ENCODE measurements around the gene TMEM271.
"Not testable (repeated sequence)": the region's sequence is repeated elsewhere in the genome, so short reads cannot be mapped to it uniquely, and the experiment has no call there.

The TMEM271 gene

DNA sequence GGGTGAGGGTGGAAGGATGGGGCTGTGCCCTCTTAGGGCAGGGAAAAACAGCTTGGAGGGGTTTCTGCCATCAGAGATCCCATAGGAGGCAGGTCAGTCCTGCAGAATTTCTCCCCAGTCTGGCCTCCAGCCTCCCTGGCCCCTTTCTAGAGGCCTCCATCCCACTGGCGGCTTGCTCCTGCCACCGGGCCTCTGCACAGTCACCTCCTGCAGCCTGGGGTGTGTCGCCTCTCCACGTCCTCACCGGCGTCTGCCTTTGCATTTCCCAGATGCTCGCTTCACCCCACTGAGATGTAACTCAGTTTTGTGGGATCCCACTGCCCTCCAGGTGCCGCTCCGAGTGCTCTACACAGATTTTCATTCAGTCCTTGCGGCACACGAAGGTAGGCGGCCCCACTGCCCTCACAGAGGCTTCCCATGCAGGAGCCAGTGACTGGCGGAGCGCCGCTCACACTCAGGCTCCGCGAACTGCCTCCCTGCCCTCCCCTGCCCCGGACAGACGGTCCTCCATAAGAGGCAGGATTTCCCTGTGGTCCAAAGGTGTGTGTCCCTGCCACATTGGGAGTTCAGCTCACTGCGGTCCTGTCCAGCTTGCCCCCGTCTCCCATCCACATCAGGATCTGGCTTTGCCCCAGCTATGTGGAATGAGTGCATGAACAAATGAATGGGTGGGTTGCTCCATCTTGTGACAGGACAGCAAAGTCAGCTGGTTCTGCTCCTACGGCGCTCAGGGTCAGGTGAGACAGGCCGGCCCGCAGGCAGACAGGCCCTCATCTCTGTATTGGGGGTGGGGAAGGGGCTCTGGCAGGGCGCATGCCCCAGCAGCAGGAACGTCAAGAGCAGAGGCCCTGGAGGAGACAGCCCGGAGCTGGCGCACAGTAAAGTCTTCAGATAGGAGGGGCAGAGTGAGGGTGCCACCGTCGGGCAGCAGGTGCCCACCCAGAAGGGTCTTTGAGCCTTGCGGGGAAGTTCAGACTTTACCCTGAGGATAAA lies 2.7 kb upstream of the TMEM271 start:
- no peak for DNase-seq (ENCODE audit: low spot score)

DNA sequence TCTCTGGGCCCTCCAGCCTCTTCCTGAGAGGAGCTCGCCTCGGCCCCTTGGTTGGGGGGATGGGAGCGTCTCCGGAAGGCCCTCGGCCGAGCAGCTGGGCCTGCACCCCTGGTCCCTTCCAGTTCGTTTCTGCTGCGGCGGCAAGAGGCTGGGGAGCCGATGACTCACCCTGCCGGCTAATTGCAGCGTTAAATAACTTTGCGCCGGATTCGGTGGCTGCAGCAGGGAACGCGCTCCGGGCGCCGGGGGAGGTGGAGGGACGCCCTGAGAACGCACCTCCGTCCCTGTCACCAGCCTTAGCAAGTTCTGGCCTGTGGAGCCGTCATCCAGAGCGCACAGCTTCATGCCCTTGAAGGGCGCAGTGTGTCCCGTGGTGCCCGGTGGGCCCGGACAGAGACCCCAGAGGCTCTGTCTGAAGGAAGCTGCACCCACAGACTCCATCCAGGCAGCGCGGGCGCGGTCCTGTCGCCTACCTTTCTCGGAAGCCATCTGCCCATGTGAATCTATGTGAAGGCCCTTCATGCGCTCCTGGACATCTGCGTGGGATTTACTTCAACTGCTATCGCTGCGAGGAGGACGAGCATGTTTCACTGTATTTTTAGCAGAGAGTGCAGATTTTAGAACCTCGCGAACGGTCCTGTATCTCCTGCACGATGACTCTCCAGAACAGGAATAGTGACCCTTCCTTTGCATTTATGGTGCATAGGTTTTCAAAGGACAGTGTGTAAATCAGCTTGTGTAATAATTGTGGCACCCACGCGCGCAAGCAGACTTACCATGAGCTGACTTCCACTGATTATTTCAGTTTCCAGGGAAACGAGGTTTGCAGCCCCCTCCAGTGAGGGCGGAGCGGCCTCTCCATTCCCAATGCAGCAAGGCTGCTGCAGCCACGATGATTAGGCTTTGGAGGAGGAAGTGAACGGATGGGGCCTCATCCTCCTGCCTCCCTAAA lies 1.7 kb upstream of the TMEM271 start:
- no peak for DNase-seq (ENCODE audit: low spot score)

GRCh38 chr4:576991-577498 lies 950 bp upstream of the TMEM271 start:
- DNase-seq (ENCODE audit: low spot score) = no peak

DNA sequence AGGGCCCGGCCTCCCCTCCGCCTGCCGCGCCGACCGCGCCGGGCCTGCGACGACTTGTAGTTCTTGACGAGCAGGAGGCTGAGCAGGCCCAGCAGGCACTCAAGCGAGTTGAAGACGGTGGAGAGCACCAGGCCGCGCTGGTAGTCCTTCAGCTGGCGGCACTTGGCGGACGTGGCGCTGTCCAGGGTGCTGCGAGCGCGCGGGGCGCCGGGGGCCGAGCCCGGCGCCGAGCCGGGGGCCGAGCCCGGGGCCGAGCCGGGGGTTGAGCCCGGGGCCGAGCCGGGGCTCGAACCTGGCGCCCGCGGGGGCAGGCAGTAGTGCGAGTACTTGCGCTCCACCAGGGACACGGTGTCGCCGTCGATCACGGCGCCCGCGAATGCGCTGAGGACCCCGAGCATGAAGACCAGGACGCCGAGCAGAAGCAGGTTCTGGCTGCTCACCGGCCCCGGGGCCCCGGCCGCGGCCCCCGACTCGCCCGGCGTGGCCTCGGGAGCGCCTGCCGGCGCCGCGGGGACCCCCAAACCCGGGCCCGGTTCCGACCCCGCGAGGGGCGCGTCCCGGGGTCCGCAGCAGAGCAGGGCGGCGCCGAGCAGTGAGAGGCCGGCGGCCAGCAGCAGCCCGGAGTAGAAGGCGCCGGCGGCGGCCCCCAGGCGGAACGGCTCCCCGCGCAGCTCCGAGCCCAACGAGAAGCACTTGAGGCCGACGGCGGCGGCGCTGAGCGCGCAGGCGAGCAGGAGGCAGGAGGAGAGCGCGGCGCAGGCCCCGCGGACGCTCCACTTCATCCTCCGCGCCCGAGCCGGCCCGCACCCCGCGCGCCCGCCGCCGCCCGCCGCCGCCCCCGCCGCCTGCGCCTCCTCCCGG lies 584 bp downstream of the TMEM271 start:
- DNase-seq (ENCODE audit: low spot score) = no peak

- DNase-seq (ENCODE audit: low spot score) = no peak
Measured at GRCh38 chr4:574346-575161, 1.5 kb downstream of the TMEM271 start.

GRCh38 chr4:573122-573892 lies 2.8 kb downstream of the TMEM271 start:
- DNase-seq (ENCODE audit: low spot score) = no peak

DNA sequence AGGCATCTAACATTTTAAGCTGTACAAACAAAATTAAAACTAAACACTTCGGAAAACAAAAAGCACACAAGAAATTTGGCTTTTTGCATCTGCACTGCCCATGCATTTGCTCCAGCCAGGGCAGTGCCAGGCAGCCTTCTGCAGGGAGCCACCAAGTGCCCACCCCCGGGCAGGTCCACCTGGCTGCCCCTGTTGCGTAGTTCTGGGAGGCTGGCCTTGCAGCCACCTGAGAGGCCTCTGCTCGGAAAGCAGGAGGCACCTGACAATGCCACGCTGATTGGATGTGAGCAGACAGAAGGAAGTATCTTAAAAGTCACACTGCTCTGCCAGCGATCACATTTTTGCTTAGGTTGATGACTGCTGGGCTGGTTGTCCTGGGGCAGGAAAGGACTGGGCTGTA lies 3.5 kb downstream of the TMEM271 start:
- DNase-seq (ENCODE audit: low spot score) = no peak

DNA sequence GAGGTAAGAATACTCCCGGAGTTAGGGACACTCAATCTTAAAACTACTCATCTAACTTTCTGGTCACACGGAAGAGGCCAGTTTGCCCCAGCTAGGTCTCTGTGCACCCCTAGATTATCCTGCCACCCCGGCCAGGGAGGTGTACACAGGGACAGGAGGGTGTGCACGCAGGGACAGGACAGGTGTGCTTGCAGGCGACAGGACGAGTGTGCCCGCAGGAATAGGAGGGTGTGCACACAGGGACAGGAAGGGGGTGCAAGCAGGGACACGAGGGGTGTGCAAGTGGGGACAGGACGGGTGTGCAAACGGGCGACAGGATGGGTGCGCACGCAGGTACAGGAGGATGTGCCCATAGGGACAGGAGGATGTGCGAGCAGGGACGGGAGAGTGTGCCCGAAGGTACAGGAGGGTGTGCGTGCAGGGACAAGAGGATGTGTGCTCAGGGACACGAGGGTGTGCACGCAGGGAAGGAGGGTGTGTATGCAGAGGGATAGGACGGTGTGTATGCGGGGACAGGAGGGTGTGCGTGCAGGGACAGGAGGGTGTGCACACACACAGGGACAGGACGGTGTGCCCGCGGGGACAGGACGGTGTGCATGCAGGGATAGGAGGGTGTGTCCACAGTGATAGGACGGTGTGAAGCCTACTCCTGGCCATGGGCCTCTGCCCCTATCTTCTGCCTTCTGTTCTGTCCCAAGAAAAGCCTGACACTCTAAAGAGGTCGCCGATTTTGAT lies 4.1 kb downstream of the TMEM271 start:
- DNase-seq (ENCODE audit: low spot score) = no peak

- no peak for DNase-seq (ENCODE audit: low spot score)
Measured at GRCh38 chr4:570754-571153, 5.3 kb downstream of the TMEM271 start.

- DNase-seq (ENCODE audit: low spot score) = no peak
Measured at GRCh38 chr4:569958-570667, 6.0 kb downstream of the TMEM271 start.

DNA sequence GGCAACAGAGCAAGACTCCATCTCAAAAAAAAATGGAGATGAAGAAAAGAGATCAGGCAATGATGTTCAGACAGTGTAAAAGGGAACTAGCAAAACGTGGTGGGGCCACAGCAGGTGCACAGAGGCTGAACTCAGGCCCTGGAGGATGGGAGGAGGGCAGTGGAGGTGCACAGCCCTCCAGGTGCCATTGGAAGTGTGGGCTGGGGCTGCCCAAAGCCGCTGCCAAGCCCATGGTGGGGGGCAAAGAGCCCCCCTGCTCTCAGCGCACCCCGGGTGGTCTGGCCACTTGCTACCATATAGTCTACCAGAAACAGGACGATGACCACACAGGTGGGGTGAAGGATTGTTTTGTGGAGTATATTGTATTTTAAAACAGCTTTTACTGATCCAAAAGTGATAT lies 7.1 kb downstream of the TMEM271 start:
- no peak for DNase-seq (ENCODE audit: low spot score)

DNA sequence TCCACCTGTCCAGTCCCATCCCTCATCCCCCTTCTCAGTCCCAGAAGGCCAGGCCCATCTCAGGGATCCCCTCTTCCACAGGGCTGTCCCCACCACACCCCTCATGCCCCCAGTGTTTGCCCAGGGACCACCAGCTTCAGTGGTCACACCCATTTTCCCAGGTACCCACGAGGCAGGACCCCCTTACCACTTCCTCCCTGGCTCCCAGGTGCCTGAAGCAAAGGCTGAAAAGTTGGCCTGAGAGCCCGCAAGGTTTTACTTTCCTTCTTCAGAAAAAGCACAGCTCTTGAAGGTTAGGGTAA lies 7.8 kb downstream of the TMEM271 start:
- DNase-seq (ENCODE audit: low spot score) = no peak

DNA sequence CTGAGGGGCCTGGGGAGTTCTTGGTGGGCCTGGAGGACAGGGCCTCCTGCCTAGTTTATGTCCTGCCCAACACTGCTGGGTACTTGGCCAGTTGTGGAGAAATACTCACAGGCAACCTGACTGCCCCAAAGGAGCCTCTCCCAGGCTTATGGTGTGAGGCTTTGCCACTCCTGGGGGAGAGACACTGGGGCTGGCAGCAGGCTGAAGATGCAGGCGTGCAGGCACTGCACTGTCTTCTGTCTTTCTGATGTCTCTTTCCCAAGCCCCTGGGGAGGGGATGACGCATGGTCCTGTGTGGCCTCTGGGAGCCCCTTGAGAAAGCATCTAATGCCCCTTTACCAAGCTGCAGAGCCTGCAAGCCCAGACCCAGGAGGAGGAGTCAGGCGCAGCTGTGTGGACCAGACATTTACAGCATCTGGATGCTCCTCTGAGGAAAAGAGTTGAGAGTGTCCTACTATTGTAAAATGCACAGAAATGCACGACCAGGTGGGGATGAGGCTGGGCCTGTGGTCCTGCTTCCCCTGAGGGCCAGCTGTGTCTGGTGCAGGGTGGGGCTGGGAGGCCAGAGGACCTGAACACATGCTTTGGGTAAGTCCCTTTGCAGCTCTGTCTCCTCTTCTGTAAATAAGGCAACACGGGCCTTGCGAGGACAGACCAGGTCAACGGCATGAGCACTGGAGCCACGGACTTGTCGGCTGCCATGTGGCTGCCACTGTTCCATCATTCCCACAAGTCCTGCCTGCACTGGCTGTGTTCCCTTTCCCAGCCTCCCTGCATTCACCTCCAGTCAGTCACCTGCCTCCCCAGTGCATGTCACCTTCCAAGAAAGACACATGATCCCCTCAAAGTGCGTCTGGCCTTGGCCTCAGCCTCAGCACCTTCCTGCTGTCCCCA lies 8.4 kb downstream of the TMEM271 start:
- no peak for DNase-seq (ENCODE audit: low spot score)

DNA sequence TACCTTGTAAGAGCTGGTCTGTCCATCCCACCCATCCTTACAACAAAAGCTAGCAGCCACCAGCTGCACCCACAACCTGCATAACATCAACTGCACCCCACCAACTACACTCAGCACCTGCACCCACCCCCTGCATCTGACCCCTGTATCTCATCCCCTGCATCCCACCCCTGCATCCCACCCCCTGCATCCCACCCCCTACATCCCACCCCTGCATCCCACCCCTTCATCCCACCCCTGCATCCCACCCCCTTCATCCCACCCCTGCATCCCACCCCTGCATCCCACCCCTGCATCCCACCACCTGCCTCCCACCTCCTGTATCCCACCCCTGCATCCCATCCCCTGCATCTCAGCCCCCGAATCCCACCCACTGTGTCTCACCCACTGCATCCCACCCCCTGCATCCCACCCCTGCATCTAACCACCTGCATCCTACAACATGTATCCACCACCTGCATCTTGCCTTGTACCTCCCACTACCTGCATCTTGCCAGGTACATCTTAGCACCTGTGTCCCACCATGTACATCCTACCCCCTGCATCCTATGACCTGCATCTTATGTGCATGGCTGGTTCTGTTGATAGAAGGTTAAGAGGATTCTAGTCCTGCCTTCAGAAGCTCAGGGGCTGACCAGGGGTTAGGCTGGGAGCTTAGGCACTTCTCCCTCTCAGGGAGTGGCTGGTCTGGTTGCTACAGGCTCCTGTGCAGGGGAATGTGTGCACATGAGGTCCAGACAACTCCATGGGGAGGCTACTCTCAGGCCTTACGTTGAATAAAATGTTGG lies 9.4 kb downstream of the TMEM271 start:
- DNase-seq (ENCODE audit: low spot score) = no peak

- DNase-seq (ENCODE audit: low spot score) = no peak
Measured at GRCh38 chr4:566035-566434, 10.1 kb downstream of the TMEM271 start.

DNA sequence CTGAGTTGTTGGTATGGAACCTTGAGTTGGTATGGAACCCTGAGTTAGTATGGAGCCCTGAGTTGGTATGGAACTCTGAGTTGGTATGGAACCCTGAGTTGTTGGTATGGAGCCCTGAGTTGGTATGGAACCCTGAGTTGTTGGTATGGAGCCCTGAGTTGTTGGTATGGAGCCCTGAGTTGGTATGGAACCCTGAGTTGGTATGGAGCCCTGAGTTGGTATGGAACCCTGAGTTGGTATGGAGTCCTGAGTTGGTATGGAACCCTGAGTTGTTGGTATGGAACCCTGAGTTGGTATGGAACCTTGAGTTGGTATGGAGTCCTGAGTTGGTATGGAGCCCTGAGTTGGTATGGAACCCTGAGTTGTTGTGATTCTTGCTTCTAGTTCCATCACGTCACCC lies 10.5 kb downstream of the TMEM271 start:
- DNase-seq (ENCODE audit: low spot score) = not testable (repeated sequence)

DNA sequence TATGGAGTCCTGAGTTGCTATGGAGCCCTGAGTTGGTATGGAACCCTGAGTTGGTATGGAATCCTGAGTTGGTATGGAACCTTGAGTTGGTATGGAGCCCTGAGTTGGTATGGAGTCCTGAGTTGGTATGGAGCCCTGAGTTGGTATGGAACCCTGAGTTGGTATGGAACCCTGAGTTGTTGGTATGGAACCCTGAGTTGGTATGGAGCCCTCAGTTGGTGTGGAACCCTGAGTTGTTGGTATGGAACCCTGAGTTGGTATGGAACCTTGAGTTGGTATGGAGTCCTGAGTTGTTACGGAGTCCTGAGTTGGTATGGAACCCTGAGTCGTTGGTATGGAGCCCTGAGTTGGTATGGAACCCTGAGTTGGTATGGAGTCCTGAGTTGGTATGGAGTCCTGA lies 13.6 kb downstream of the TMEM271 start:
- DNase-seq (ENCODE audit: low spot score) = not testable (repeated sequence)

All from globus pallidus (tissue), 1 donor.